Tibial artery (tissue), 4 donors: ENCODE measurements around the gene DIAPH3.
"Not testable (repeated sequence)": the region's sequence is repeated elsewhere in the genome, so short reads cannot be mapped to it uniquely, and the experiment has no call there.

Experiments
- DNase-seq, 2 donors: peaks; one replicate each; pipeline ENCODE4 v3.0.0-alpha.2; 2019
- H3K27ac ChIP-seq, 2 donors: fragments of 200-600 bp; sonication (generic) in 1 of 2; 1 replicate in 1 of 2; 2 replicates in 1 of 2; pipeline ENCODE4 v1.5.1; 2018 to 2019; ENCODE audit warnings: mild to moderate bottlenecking in 1 of 2
- H3K27me3 ChIP-seq, 2 donors: fragments of 200-600 bp; sonication (generic) in 1 of 2; one replicate each; pipeline versions ENCODE4 v1.5.1 to v1.6.0; 2016 to 2019
- H3K36me3 ChIP-seq, 3 donors: fragments of 200-600 bp; sonication (generic) in 2 of 3; one replicate each; pipeline ENCODE4 v1.5.1; 2016 to 2019; ENCODE audit warnings: mild to moderate bottlenecking in 2 of 3
- H3K4me1 ChIP-seq, 4 donors: fragments of 200-600 bp; sonication (generic) in 2 of 4; 1 replicate in 3 of 4; 2 replicates in 1 of 4; pipeline ENCODE4 v1.5.1; 2016 to 2019
- H3K4me3 ChIP-seq, 2 donors: fragments of 200-600 bp; sonication (generic) in 1 of 2; 1 replicate in 1 of 2; 2 replicates in 1 of 2; pipeline ENCODE4 v1.5.1; 2018 to 2019; ENCODE audit warnings: mild to moderate bottlenecking in 2 of 2
- H3K9me3 ChIP-seq, 3 donors: fragments of 200-600 bp; sonication (generic) in 1 of 3; one replicate each; pipeline ENCODE4 v1.5.1; 2016 to 2019
- intact Hi-C: fragments of 100-400 bp; cut with DNase I; formaldehyde crosslinking; loops from one replicate; pipeline ENCODE4 v1.15.0; 2023; ENCODE audit warnings: low total_unique reads
- TF ChIP-seq, protein P1 (sequence below), 2 experiments: fragments of 200-600 bp in 1 of 2; fragments of 450-650 bp in 1 of 2; IDR thresholded peaks; one replicate each; pipeline ENCODE4 v1.5.1; 2017 to 2019; ENCODE audit warnings: antibody characterized with exemption in 2 of 2, mild to moderate bottlenecking in 1 of 2, moderate library complexity in 1 of 2

DIAPH3 gene

DNA sequence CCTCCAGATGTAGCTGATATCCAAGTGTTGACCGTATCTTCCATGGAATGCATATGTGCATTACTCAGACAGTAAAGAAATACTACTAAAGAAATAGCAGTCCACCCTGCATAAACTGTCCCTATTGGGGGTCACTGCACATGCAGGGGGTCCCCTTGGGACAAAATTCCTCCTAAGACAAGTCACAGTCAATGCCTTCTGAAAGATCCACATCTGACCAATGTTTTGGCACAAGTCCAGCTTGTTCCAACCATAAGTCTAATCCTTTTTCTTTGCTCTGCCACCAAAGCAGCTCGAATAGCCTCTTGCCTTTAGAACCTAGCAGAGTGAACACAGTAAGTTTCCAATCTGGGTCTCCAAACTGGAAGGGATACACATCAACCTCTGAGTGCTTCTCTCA is 87.9 kb downstream of the DIAPH3 start:
- Histone ChIP-seq H3K9me3 (no peaks in the 10 kb centered on the region), H3K27ac (no peak overlapping the region), H3K27me3 (no peaks in the 10 kb centered on the region), H3K36me3 (no peaks in the 10 kb centered on the region), H3K4me1 (no peaks in the 10 kb centered on the region), H3K4me3 (no peak overlapping the region)
- intact Hi-C loops: no loop called here
- TF ChIP-seq, protein P1, sequence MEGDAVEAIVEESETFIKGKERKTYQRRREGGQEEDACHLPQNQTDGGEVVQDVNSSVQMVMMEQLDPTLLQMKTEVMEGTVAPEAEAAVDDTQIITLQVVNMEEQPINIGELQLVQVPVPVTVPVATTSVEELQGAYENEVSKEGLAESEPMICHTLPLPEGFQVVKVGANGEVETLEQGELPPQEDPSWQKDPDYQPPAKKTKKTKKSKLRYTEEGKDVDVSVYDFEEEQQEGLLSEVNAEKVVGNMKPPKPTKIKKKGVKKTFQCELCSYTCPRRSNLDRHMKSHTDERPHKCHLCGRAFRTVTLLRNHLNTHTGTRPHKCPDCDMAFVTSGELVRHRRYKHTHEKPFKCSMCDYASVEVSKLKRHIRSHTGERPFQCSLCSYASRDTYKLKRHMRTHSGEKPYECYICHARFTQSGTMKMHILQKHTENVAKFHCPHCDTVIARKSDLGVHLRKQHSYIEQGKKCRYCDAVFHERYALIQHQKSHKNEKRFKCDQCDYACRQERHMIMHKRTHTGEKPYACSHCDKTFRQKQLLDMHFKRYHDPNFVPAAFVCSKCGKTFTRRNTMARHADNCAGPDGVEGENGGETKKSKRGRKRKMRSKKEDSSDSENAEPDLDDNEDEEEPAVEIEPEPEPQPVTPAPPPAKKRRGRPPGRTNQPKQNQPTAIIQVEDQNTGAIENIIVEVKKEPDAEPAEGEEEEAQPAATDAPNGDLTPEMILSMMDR (IDR thresholded peaks at IDR 0.05): no peak
- no peak for DNase-seq

DNA sequence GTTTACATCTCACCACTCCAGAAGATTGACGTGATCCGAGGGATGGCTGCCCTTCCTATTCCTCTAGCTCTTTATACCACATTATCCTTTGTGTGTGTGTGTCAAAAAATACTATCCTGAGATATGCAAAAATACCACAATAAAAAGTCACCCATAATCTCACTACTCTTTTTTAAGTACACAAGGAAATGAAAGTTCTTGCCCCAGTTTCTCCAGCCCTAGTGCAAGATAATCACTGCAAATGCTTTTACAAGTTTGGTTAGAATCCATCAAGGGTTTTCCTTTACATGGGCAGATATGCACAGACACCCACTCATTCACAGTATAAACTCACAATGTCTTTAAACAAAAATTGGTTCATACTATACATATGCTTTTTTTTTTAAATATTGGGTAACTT is 89.3 kb downstream of the DIAPH3 start:
- no peak overlapping the region for H3K27ac ChIP-seq
- intact Hi-C loops: no loop called here

DNA sequence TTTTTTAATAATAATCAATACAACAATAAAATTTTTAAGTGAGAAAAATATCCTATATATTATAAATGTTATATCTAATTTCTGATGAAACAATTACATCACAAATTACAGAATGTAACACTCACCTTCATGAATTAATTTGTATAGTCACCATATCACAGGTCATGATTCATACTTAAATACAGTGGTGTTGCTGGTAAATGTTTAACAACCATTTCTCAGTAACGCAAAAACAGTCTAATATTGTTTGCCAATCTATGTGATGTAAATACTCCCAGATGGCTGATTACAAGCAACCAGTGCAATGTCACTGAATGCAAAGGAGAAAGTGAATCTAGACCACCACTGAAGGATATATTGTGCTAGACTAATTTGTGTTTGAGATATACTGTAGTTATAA is 97.5 kb downstream of the DIAPH3 start:
- no peaks in the 10 kb centered on the region for H3K9me3 ChIP-seq

More for the DNA sequence above, 89.3 kb downstream of the DIAPH3 start:
- H3K27me3 ChIP-seq: no peaks in the 10 kb centered on the region
- no peak for DNase-seq
- no peaks in the 10 kb centered on the region for H3K9me3 ChIP-seq
- TF ChIP-seq, protein P1 (IDR thresholded peaks at IDR 0.05): no peak
- no peaks in the 10 kb centered on the region for H3K4me1 ChIP-seq
- H3K4me3 ChIP-seq: no peak overlapping the region
- H3K36me3 ChIP-seq: no peaks in the 10 kb centered on the region

DNA sequence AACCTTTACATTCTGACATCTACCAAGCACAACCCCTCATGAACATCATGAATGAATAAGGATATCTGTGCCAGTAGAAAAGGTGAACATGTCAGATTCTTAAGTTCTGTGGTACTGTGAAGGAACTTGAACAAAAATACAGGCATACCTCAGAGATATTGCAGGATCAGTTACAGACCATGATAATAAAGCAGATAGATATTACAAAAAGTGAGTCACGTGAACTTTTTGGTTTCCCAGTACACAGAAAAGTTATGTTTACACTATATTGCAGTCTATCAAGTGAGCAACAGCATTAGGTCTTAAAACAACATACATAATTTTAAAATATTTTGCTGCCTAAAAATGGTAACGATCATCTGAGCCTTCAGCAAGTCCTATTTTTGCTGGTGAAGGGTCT is 101.2 kb downstream of the DIAPH3 start:
- H3K27ac ChIP-seq: no peak overlapping the region
- no peaks in the 10 kb centered on the region for H3K27me3 ChIP-seq
- no peak overlapping the region for H3K4me3 ChIP-seq
- intact Hi-C loops: no loop called here
- H3K4me1 ChIP-seq: no peaks in the 10 kb centered on the region
- H3K9me3 ChIP-seq: no peaks in the 10 kb centered on the region
- no peak for DNase-seq
- H3K36me3 ChIP-seq: no peaks in the 10 kb centered on the region
- TF ChIP-seq, protein P1 (IDR thresholded peaks at IDR 0.05): no peak

More for the DNA sequence above, 97.5 kb downstream of the DIAPH3 start:
- Histone ChIP-seq H3K36me3 (no peaks in the 10 kb centered on the region), H3K27me3 (no peaks in the 10 kb centered on the region), H3K27ac (no peak overlapping the region), H3K4me1 (no peaks in the 10 kb centered on the region), H3K4me3 (no peak overlapping the region)
- DNase-seq: no peak
- TF ChIP-seq, protein P1 (IDR thresholded peaks at IDR 0.05): no peak
- intact Hi-C loops: no loop called here

DNA sequence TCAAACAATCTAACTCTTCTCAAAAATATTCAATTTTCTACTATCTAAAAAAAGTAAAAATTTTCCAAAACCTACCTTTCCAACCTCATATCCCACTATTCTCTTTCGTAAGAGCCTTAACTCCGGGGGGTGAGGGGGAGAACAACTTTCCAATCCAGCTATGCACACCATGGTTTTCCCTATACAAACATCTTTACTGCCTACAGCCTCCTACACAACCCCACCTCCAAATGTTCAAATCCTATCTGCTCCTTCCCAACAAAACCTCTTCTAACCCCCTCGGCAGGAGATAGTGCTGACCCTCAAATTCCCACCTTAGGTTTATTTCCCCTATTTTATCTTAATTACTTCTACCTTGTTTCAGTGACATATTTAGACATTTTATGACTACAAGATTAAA is 102.0 kb downstream of the DIAPH3 start:
- intact Hi-C loops: no loop called here
- Histone ChIP-seq H3K9me3 (no peaks in the 10 kb centered on the region), H3K27ac (no peak overlapping the region), H3K4me1 (no peaks in the 10 kb centered on the region), H3K36me3 (no peaks in the 10 kb centered on the region), H3K27me3 (no peaks in the 10 kb centered on the region), H3K4me3 (no peak overlapping the region)
- TF ChIP-seq, protein P1 (IDR thresholded peaks at IDR 0.05): no peak
- no peak for DNase-seq

DNA sequence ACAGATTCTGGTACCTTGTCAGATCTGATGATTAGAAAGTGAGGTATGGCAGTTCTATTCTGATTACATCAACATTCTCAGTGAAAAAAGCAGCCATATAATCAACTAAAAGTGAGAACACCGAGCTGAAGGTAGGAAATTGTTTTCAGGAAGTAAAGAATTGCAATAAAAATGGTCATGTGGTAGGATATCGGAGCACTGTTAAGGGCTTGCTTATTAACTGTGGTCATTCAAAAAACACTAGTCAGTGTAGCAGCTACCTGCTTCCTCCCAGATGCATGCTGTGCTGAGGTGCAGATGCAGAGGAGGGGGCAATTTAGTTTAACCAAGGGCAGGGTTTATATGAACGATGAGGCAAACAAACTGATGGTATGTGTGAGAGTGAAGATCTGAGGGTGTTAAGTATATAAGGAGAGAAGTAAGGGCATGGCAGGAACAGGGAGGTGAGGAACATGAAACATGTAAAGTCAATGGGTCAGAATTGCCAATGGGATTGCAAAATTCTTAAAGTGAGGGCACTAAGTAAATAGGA is 111.9 kb downstream of the DIAPH3 start:
- intact Hi-C loops: no loop called here
- no peaks in the 10 kb centered on the region for H3K4me1 ChIP-seq
- no peaks in the 10 kb centered on the region for H3K27me3 ChIP-seq
- DNase-seq: no peak
- no peaks in the 10 kb centered on the region for H3K36me3 ChIP-seq
- no peak overlapping the region for H3K4me3 ChIP-seq
- no peak overlapping the region for H3K27ac ChIP-seq
- no peaks in the 10 kb centered on the region for H3K9me3 ChIP-seq
- TF ChIP-seq, protein P1 (IDR thresholded peaks at IDR 0.05): no peak

DNA sequence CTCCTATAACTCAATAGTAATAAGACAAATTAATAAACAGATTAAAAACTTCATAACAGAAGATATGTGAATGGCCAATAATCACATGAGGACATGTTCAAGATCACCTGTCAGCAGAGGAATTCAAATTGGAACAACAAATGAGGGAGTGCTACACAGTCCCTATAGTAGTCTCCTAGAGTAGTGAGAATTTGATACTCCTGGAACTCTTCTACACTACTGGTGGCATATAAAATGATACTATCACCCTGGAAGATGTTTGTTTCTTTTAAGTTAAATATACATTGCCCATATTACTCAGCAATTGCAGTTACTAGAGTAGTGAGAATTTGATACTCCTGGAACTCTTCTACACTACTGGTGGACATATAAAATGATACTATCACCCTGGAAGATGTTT is 115.4 kb downstream of the DIAPH3 start:
- H3K36me3 ChIP-seq, H3K4me3 ChIP-seq, H3K4me1 ChIP-seq, intact Hi-C loops, H3K9me3 ChIP-seq, DNase-seq, H3K27ac ChIP-seq, H3K27me3 ChIP-seq: not testable (repeated sequence)
